HG03097 (cell line): Measurements from ENCODE around the gene UFD1.

Experiments
- ATAC-seq: cut with Tn5 transposase; IDR thresholded peaks from one replicate; pipeline ENCODE4 v1.9.1; 2021; ENCODE audit not compliant: unreplicated experiment, low FRiP score

The UFD1 gene

GRCh38 chr22:19516378-19517170 is 37.6 kb upstream of the UFD1 start:
- ATAC-seq, result no peak

- ATAC-seq, result no peak
Observed at GRCh38 chr22:19515654-19516377, 36.8 kb upstream of the UFD1 start.

- ATAC-seq, result no peak
Observed at GRCh38 chr22:19514831-19515565, 36.0 kb upstream of the UFD1 start.

DNA sequence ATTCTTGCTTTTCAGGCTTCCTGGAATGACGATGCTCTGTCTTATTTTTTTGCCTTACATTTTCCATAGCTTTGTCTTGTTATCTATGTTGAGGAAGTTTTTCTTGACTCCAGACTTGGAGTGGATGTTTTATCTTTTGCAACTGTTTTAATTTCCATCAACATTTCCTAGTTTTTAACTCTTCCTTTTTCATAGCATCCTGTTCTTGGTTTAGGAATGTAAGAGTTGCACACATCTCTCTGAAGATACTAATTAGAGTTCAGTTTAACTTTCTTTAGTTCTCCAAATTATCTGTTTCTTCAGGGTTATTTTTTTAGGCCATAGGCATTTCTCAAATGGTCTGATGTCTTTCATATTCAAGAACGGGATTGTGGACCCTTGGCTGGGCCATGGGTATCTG is 34.8 kb upstream of the UFD1 start:
- no peak for ATAC-seq

DNA sequence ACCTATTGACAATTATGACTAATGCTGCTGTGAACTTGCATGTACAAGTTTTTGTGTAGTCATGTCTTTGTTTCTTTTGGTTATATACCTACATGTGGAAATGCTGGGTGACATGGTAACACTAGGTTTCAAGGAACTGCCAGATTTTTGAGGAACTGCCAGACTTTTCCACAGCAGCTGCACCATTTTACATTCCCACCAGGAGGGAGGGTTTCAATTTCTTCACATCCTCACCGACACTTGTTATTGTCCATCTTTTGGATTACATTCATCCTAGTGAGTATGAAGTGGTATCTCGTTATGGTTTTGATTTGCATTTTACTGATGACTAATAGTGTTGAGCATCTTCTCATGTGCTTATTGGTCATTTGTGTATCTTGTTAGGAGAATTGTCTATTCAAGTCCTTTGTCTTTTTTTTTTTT is 31.9 kb upstream of the UFD1 start:
- no peak for ATAC-seq

DNA sequence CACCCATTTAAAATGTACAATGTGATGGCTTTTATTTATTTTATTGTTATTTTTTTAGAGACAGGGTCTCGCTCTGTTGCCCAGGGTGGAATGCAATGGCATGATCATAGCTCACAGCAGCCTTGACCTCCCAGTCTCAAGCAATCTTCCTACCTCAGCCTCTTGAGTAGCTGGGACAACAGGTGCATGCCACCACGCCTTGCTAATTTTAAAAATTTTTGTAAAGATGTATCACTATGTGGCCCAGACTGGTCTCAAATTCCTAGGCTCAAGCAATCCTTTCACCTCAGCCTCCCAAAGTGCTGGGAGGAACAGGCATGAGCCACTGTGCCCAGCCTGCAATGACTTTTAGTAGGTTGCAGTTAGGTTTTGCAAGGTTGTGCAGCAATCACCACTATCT is 30.9 kb upstream of the UFD1 start:
- no peak for ATAC-seq

- no peak for ATAC-seq
Observed at GRCh38 chr22:19509191-19509590, 30.2 kb upstream of the UFD1 start.

GRCh38 chr22:19508024-19508776 is 29.2 kb upstream of the UFD1 start:
- no peak for ATAC-seq

- no peak for ATAC-seq
Observed at GRCh38 chr22:19507534-19507861, 28.5 kb upstream of the UFD1 start.

- no peak for ATAC-seq
Observed at GRCh38 chr22:19506212-19506611, 27.2 kb upstream of the UFD1 start.

DNA sequence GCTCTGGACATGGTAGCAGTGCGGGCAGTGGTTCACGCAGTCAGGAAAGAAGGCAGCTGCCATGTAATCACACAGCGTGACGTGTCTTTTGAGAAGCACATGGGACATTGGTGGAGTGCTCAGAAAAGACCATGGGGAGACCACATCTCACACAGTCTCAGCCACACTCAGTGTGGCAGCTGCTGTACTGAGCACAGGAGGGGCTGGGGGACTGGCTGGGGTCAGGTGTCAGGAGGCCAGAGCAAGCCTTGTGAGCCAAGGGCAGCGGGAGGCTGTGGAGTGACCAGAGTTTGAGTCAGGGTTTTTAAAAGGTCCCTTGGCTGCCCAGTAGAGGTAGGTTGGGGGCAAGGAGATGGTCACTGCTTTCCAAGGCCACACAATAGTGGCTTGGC is 26.7 kb upstream of the UFD1 start:
- ATAC-seq, result no peak

- no peak for ATAC-seq
Observed at GRCh38 chr22:19504900-19505734, 26.1 kb upstream of the UFD1 start.

DNA sequence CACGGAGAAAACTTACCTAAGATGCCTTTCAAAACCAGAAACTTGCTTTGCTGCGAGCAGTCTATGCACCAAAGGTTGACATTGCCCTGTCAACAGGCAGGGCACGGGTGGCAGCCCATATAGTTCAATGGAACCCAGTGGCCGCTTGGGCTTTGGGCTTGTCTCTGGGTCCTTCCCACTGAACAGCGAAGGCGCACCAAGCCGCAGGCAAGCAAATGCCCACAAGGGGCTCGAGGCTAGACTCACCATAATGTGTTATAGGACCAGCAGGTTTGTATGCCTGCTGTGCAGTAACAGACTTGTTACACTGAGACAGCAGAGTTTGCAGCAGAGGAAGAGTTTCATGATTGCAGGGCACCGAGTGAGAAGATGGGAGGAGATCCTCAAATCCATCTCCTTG is 24.9 kb upstream of the UFD1 start:
- ATAC-seq, result no peak

GRCh38 chr22:19503367-19503766 is 24.4 kb upstream of the UFD1 start:
- no peak for ATAC-seq

- ATAC-seq, result no peak
Observed at GRCh38 chr22:19501897-19502447, 23.0 kb upstream of the UFD1 start.

- no peak for ATAC-seq
Observed at GRCh38 chr22:19499880-19500242, 20.9 kb upstream of the UFD1 start.

DNA sequence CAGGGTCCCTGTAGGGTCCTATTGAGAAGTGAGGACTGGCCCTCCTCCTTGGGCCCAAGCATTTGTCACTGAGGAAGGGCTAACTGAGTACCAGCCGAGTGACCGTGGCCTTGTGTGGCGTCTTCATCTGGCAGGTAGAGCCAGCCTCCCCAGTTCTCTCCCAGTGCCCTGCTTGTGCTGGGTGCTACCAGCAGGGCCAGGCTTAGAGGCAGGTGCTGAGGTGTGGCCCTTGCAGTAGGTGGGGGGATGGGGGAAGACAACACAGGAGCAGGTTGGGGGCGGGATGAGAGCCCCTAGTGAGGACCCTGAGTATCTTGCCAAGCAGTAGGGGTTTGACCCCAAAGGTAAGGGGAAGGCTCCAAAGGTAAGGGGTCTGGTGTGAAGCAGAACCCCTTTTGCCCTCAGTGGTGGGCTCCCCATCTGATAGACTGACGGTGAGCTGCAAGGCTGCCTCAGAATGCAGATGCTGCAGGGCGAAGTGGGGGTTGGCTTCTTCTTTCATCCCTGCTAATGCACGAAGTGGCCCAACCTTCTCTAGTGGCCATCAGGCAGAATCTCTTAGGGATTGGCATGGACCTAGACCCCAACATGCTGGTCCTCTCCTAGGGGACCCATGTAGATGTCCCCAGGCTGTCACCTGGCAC is 20.4 kb upstream of the UFD1 start:
- ATAC-seq, result no peak

DNA sequence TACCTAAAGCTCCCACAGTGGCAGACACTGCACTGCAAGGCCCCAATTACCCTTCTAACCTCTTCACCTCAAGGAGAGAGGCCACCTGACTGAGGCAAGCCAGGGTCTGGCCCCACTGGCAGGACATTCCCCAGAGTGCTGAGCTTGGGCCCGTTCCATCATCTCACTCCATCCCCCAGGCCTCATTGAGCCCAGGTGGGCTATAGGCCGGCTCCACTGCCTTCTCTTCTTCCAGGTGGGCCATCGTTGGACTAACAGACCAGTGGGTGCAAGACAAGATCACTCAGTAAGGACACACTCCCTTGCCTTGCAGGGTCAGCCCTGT is 19.8 kb upstream of the UFD1 start:
- ATAC-seq, result no peak

GRCh38 chr22:19498154-19498865 is 19.3 kb upstream of the UFD1 start:
- ATAC-seq, result no peak
